Smooth muscle cell of the coronary artery (primary cell): ENCODE data around the gene MAMSTR. TPM values are rescaled to one million over a fixed set of nuclear protein-coding genes. Genes with fewer than 3 reads are reported as not detected.

Experiments
- total RNA-seq: library from RNA; depleted of rRNA; stranded (reverse); fragments of >200 nt; gene quantifications from 2 replicates; pipeline ENCODE4 v1.2.3, GENCODE V29; 2014; ENCODE audit warnings: low replicate concordance

Gene MAMSTR, protein sequence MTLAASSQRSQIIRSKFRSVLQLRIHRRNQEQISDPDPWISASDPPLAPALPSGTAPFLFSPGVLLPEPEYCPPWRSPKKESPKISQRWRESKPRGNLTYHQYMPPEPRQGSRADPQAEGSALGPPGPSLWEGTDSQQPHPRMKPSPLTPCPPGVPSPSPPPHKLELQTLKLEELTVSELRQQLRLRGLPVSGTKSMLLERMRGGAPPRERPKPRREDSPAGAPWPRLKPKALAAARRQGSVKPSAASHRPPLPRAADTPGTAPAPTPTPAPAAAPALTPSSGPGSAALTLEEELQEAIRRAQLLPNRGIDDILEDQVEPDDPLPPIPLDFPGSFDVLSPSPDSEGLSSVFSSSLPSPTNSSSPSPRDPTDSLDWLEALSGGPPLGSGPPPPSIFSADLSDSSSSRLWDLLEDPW
- total RNA-seq = 0.12 and 0.30 TPM in 2 replicates

DNA sequence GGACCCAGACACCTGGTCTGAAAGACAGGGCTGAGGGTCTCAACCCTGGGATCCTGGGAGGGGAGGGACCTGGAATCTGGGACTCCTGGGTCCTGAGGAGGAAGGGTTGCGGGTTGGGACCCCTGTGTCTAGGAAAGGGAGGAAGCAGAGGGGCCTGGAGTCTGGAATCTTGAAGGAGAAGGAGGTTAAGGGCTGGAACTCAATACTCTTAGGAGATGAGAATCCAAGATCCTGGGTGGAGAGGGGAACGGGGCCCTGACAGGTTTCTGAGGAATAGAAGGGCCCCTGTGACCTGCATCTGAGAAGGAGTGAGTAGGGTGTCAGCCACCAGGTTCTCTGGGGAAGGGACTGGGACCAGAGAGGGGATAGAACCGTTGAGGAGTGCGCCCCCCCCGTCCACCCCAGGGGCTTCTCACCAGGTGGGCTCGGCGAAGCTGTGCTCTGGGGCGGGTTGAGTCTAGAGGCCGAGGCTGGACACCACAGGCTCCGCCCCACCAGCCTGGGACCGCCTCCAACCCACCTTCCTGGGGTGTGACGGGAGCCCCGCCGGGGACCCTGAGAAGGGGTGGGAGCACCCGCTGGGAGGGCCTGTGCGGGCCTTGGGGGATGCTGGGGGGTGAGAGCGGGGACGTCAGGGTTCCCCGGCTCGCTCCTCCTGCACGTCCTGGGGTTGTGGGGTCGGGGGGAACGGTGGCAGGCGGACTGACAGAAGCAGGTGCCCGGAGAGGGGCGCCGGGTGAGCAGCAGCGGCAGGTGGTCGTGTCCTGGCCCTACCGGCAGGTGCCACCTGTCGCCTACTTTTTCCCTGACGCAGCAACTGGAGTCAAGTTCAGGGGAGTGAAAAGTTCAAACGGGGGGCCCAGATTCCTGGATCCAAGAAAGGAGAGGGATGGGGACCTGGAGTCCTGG lies at the start of gene MAMSTR:
Gene MAMSTR (minus strand): TSS at position 463 of the 909 bp plus-strand sequence. CDS start 694 bp downstream, outside the sequence.

GRCh38 chr19:48755084-48755641 lies 35.6 kb upstream of the MAMSTR start, which contains the start of gene FGF21:
Gene FGF21 (plus strand): TSS chr19:48755524. CDS start chr19:48756237, 713 bp downstream.

DNA sequence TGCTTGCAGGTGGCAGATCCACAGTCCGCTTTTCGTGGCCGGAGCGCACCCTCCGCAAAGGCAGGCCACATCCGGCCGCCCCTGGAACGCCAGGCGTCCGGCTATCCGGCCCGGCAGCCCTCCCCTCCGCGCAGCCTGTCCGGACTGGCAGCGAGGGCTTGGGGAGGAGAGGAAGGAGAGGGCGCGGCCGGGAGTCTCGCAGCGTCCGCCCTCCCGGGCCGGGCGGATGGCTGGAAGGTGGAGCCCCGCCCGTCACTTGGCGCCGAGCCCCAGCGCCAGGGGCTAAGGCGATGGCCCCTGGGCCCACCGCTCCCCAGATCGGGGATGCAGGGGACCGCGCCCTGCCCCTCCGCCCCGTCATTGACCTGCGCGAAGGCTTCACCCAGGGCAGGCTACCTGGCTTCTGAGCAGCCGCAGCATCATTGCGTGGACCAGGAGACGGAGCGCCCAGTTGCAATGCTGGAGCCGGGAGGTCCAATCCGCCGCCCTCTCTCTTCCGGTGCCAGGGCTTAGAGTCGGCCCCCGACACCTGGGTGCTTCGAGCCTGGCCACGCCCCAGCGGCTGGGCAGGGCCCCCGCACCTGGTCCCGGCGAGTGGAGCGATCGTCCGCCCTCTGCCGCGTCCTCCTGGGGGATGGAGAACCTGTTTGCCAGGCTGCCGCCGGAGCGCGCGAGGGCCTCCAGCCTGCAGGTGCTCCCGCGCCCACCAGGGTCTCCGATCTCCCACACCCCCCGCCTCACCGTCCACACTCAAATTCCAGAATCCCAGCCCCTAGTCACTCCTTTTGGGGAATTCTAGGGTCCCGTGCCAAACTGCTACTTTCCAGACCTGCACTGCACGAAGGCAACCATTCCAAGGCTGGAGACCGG lies 33.2 kb upstream of the MAMSTR start, which contains the start of gene FUT1:
Gene FUT1 (minus strand): TSS at position 146 of the 870 bp plus-strand sequence. CDS start 1,360 bp downstream, outside the sequence.

GRCh38 chr19:48746738-48747575 lies 27.4 kb upstream of the MAMSTR start, which contains the start of gene IZUMO1:
Gene IZUMO1 (minus strand): TSS chr19:48746909. CDS start chr19:48745859, 1,050 bp downstream.

DNA sequence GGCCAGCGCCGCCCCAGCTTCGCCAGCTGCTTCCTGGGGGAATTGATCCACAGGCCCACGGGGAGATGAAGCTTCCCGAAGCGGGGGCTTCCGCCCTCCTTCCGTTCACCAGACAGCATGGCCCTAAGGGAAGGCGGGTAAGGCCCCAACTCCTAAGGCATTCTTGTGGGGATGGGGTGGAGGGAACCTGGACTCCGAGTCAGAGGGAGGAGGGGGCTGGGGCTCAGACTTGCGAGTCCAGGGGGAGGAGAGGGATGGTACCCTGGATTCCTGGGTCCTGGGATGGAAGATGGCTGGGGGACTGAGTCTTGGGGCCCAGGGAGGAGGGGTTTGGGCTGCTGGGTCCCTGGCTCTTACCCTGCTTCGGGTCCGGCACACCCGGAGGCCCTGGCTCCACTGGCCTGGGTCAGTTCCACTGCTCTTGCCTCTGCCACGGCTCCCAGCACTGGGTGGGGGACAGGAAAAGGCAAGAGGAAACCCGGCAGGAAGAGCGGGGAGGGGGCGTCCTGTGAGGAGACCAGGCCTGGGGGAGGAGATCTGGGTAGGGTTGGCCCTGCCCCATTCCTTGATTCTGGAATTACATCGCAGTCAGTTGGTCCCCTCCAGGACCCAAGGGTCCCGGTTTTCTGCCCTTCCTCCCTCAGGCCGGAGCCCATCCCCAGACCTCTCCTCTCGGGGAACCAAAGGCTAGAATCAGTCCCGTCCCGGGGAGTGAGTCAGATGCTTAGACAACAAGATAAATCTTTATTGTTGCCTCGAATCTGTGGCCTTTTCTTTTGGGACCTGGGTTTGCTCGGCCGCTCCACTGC lies 20.8 kb upstream of the MAMSTR start, which contains the start of gene RASIP1:
Gene RASIP1 (minus strand): TSS at position 447 of the 809 bp plus-strand sequence. CDS start 328 bp downstream, at position 119.

GRCh38 chr19:48695743-48696352 lies 23.7 kb downstream of the MAMSTR start, which contains the start of gene FUT2:
Gene FUT2 (plus strand): TSS chr19:48695971. CDS start chr19:48702957, 6,986 bp downstream.

GRCh38 chr19:48672994-48673393 lies 46.5 kb downstream of the MAMSTR start, which contains the start of gene NTN5:
Gene NTN5 (minus strand): TSS chr19:48673017. CDS start chr19:48670986, 2,031 bp downstream.

Other genes with a start within 250 kb of the MAMSTR start
- under 0.01 and 0.08 TPM in 2 replicates for gene LMTK3, start 207.9 kb downstream of the MAMSTR start, total RNA-seq
- gene SULT2B1, start 167.6 kb downstream of the MAMSTR start, total RNA-seq = 0.12 and 0.23 TPM in 2 replicates
- not detected in 2 replicates for gene SPACA4, start 113.0 kb downstream of the MAMSTR start, total RNA-seq
- gene FAM83E, start 104.6 kb downstream of the MAMSTR start, total RNA-seq = 0.38 TPM in 1 of 2 replicates, not detected in the other
- 1,963 and 2,996 TPM in 2 replicates for gene RPL18, start 100.5 kb downstream of the MAMSTR start, total RNA-seq
- gene SPHK2, start 100.2 kb downstream of the MAMSTR start, total RNA-seq = 3.3 and 4.4 TPM in 2 replicates
- gene DBP, start 82.3 kb downstream of the MAMSTR start, total RNA-seq = 2.8 and 8.1 TPM in 2 replicates
- 1.1 and 4.0 TPM in 2 replicates for gene CA11, start 73.5 kb downstream of the MAMSTR start, total RNA-seq
- under 0.01 and 0.08 TPM in 2 replicates for gene NTN5, start 46.7 kb downstream of the MAMSTR start, total RNA-seq
- gene FUT2, start 23.8 kb downstream of the MAMSTR start, total RNA-seq = not detected in 2 replicates
- gene RASIP1, start 20.9 kb upstream of the MAMSTR start, total RNA-seq = 0.30 and 0.59 TPM in 2 replicates
- gene IZUMO1, start 27.2 kb upstream of the MAMSTR start, total RNA-seq = not detected in 2 replicates
- under 0.01 and 0.68 TPM in 2 replicates for gene FUT1, start 32.9 kb upstream of the MAMSTR start, total RNA-seq
- not detected in 2 replicates for gene FGF21, start 35.8 kb upstream of the MAMSTR start, total RNA-seq
- gene BCAT2, start 91.3 kb upstream of the MAMSTR start, total RNA-seq = 24.1 and 34.1 TPM in 2 replicates
- gene HSD17B14, start 116.8 kb upstream of the MAMSTR start, total RNA-seq = 5.3 and 8.8 TPM in 2 replicates
- gene PLEKHA4, start 148.9 kb upstream of the MAMSTR start, total RNA-seq = 8.3 and 20.7 TPM in 2 replicates
- gene PPP1R15A, start 152.7 kb upstream of the MAMSTR start, total RNA-seq = 37.8 and 59.0 TPM in 2 replicates
- 0.08 and 0.59 TPM in 2 replicates for gene TULP2, start 179.0 kb upstream of the MAMSTR start, total RNA-seq
- gene NUCB1, start 180.6 kb upstream of the MAMSTR start, total RNA-seq = 113 and 238 TPM in 2 replicates
- 0.38 and 0.82 TPM in 2 replicates for gene DHDH, start 214.0 kb upstream of the MAMSTR start, total RNA-seq
- 65.3 and 139 TPM in 2 replicates for gene BAX, start 235.2 kb upstream of the MAMSTR start, total RNA-seq
- 1,491 and 2,478 TPM in 2 replicates for gene FTL, start 245.6 kb upstream of the MAMSTR start, total RNA-seq